HEK293 (cell line): ENCODE measurements around the gene A4GALT.

Source experiments
- CTCF ChIA-PET: fragments of 350-600 bp; formaldehyde crosslinking; extraction: SDS; loops from one replicate; lab custom pipeline; 2021; ENCODE audit warnings: antibody characterized with exemption; lab: Yijun Ruan, JAX
- POLR2A ChIA-PET: fragments of 300-600 bp; formaldehyde crosslinking; extraction: SDS; loops from one replicate; lab custom pipeline; 2020; ENCODE audit warnings: antibody characterized with exemption, inconsistent platforms; lab: Yijun Ruan, JAX
- H3K27ac ChIP-seq: fragments of 200-500 bp; sonication (Bioruptor generic); 2 replicates; pipeline ENCODE4 v1.5.1; 2014; ENCODE audit warnings: low read depth, low read length, control low read depth, inconsistent platforms; ENCODE audit errors: extremely low read depth
- H3K36me3 ChIP-seq, 2 experiments: fragments of 200-500 bp in 1 of 2; sonication (Bioruptor generic) in 1 of 2; 1 replicate in 1 of 2; 2 replicates in 1 of 2; pipeline ENCODE4 v1.5.1; 2014 to 2017; ENCODE audit warnings: inconsistent platforms in 2 of 2, low read length in 2 of 2; ENCODE audit not compliant: control insufficient read depth in 2 of 2, insufficient read depth in 1 of 2
- H3K4me1 ChIP-seq: fragments of 200-500 bp; sonication (Bioruptor generic); 2 replicates; pipeline ENCODE4 v1.5.1; 2014; ENCODE audit warnings: mild to moderate bottlenecking, low read length, inconsistent platforms; ENCODE audit not compliant: control insufficient read depth, insufficient read depth
- H3K4me3 ChIP-seq: 2 replicates; pipeline ENCODE4 v1.5.1; 2011; ENCODE audit warnings: low read depth, mild to moderate bottlenecking, control low read depth, low read length, moderate library complexity
- H3K9me3 ChIP-seq: fragments of 200-500 bp; sonication (Bioruptor generic); 2 replicates; pipeline ENCODE4 v1.5.1; 2014; ENCODE audit warnings: low read depth, low read length, inconsistent platforms; ENCODE audit not compliant: control insufficient read depth, insufficient read depth
- ATF2 ChIP-seq: fragments of 450-650 bp; formaldehyde crosslinking; IDR thresholded peaks from 2 replicates; pipeline ENCODE4 v1.5.1; 2016; ENCODE audit warnings: missing biosample characterization, missing genetic modification characterization, low read depth
- KLF17 ChIP-seq: fragments of 450-650 bp; formaldehyde crosslinking; IDR thresholded peaks from 2 replicates; pipeline ENCODE4 v1.5.1; 2016; ENCODE audit warnings: missing biosample characterization, missing genetic modification characterization
- PATZ1 ChIP-seq: fragments of 450-650 bp; formaldehyde crosslinking; IDR thresholded peaks from 2 replicates; pipeline ENCODE4 v1.5.1; 2016; ENCODE audit warnings: missing biosample characterization, missing genetic modification characterization
- PRDM10 ChIP-seq: fragments of 450-650 bp; formaldehyde crosslinking; IDR thresholded peaks from 2 replicates; pipeline ENCODE4 v1.5.1; 2016; ENCODE audit warnings: missing biosample characterization, missing genetic modification characterization
- REPIN1 ChIP-seq: fragments of 450-650 bp; formaldehyde crosslinking; IDR thresholded peaks from 2 replicates; pipeline ENCODE4 v1.5.1; 2017; ENCODE audit warnings: missing biosample characterization, missing genetic modification characterization, low read depth
- SCRT2 ChIP-seq: fragments of 450-650 bp; formaldehyde crosslinking; IDR thresholded peaks from 2 replicates; pipeline ENCODE4 v1.5.1; 2016; ENCODE audit warnings: missing biosample characterization, missing genetic modification characterization
- ZNF626 ChIP-seq: fragments of 450-650 bp; sonication (Bioruptor Pico); formaldehyde crosslinking; IDR thresholded peaks from 2 replicates; pipeline ENCODE4 v1.5.1; 2018; ENCODE audit warnings: missing biosample characterization, missing genetic modification characterization, inconsistent platforms
- ZNF629 ChIP-seq: fragments of 450-650 bp; formaldehyde crosslinking; IDR thresholded peaks from 2 replicates; pipeline ENCODE4 v1.5.1; 2017; ENCODE audit warnings: missing biosample characterization, missing genetic modification characterization
- ZNF76 ChIP-seq: fragments of 450-650 bp; formaldehyde crosslinking; IDR thresholded peaks from 2 replicates; pipeline ENCODE4; 2016; ENCODE audit warnings: low read depth, missing biosample characterization, missing genetic modification characterization, borderline replicate concordance
- ZNF837 ChIP-seq: fragments of 450-650 bp; formaldehyde crosslinking; IDR thresholded peaks from 2 replicates; pipeline ENCODE4 v1.5.1; 2016; ENCODE audit warnings: missing biosample characterization, missing genetic modification characterization

The A4GALT gene

GRCh38 chr22:42747701-42748513, 27.2 kb upstream of the A4GALT start:
- H3K4me1 ChIP-seq = no peaks in the 10 kb centered on the region
- no peaks in the 10 kb centered on the region for H3K9me3 ChIP-seq
- no peaks in the 10 kb centered on the region for H3K36me3 ChIP-seq
- no peak overlapping the region for H3K27ac ChIP-seq
- H3K4me3 ChIP-seq = no peak overlapping the region
- ChIA-PET CTCF (interaction anchor here (0.6 to 1.0 kb wide), 5 partner anchors 31 to 1879 kb away, joined by 3 to 6 read pairs (median 3); partner anchors contain the start of gene ARFGAP3), POLR2A (no interaction called here)
- TF ChIP-seq ZNF837 = no peak
- TF ChIP-seq ZNF626 = no peak
- no peak for TF ChIP-seq REPIN1 (tag by site-specific recombination)
- TF ChIP-seq PATZ1 = no peak
- TF ChIP-seq ATF2 (tag by site-specific recombination) = no peak
- TF ChIP-seq SCRT2 (tag by site-specific recombination) = peak; percentile 36; the same call in 1 of the 2 replicates

GRCh38 chr22:42745118-42745517, 24.4 kb upstream of the A4GALT start:
- CTCF ChIA-PET = interaction anchor here (0.7 kb wide), 1 partner anchor 18 kb away, joined by 5 read pairs; no protein-coding TSS in a partner anchor
- POLR2A ChIA-PET = interaction anchor here (0.6 to 0.7 kb wide), 2 partner anchors 10 to 22 kb away, joined by 3 read pairs; no protein-coding TSS in a partner anchor
- no peaks in the 10 kb centered on the region for H3K36me3 ChIP-seq

GRCh38 chr22:42743501-42743991, 22.9 kb upstream of the A4GALT start:
- ChIA-PET POLR2A (no interaction called here), CTCF (no interaction called here)
- Histone ChIP-seq H3K36me3 (no peaks in the 10 kb centered on the region), H3K9me3 (no peaks in the 10 kb centered on the region), H3K27ac (no peak overlapping the region), H3K4me3 (no peak overlapping the region), H3K4me1 (no peaks in the 10 kb centered on the region)
- TF ChIP-seq ZNF629 (tag by site-specific recombination) = no peak
- peak; percentile 39; the same call in 1 of the 2 replicates for TF ChIP-seq PRDM10 (tag by site-specific recombination)

More at GRCh38 chr22:42745118-42745517, 24.4 kb upstream of the A4GALT start:
- H3K27ac ChIP-seq = no peak overlapping the region
- H3K4me1 ChIP-seq = no peaks in the 10 kb centered on the region
- H3K4me3 ChIP-seq = no peak overlapping the region
- H3K9me3 ChIP-seq = no peaks in the 10 kb centered on the region
- no peak for TF ChIP-seq ZNF76
- 0 out of 2 replicates have a peak, but pooled peaks have one; percentile 20 for TF ChIP-seq KLF17
- TF ChIP-seq, all 188 proteins: peak for 1
